K562 (cell line): ENCODE results near the gene CD164L2. TPM values are rescaled to one million over a fixed set of nuclear protein-coding genes. Genes with fewer than 3 reads are reported as not detected.
A peak's percentile ranks its signal among the peaks of the same experiment; 100 is the strongest.

Experiments used
- ATF1 ChIP-seq, 2 experiments: fragments of 450-650 bp in 1 of 2; IDR thresholded peaks; 2 replicates each; pipeline ENCODE4 v1.6.1; 2016; ENCODE audit warnings: missing compliant biosample characterization in 1 of 2, missing genetic modification characterization in 1 of 2
- BRCA1 ChIP-seq, 2 experiments: fragments of 450-650 bp in 1 of 2; sonication (generic) in 1 of 2; formaldehyde crosslinking in 1 of 2; IDR thresholded peaks; 2 replicates each; pipeline versions ENCODE4 v1.5.0 to v1.6.1; 2017 to 2020; ENCODE audit warnings: mild to moderate bottlenecking in 1 of 2, missing genetic modification reagents in 1 of 2
- CBFA2T2 ChIP-seq: fragments of 450-650 bp; conservative IDR thresholded peaks from 2 replicates; pipeline ENCODE4 v1.6.1; 2017; ENCODE audit warnings: mild to moderate bottlenecking
- CTCFL ChIP-seq: IDR thresholded peaks from 2 replicates; pipeline ENCODE4 v1.6.1; 2011; ENCODE audit warnings: borderline replicate concordance, low read depth, mild to moderate bottlenecking, moderate library complexity, low read length; ENCODE audit not compliant: insufficient read depth, poor library complexity, severe bottlenecking
- E2F6 ChIP-seq, 2 experiments: IDR thresholded peaks; 2 replicates each; pipeline ENCODE4 v1.6.1; 2011; ENCODE audit warnings: borderline replicate concordance in 1 of 2, control low read depth in 1 of 2, low read depth in 1 of 2, low read length in 1 of 2, mild to moderate bottlenecking in 1 of 2, mixed read lengths in 1 of 2, moderate library complexity in 1 of 2; ENCODE audit not compliant: insufficient read depth in 1 of 2, insufficient read length in 1 of 2, poor library complexity in 1 of 2, severe bottlenecking in 1 of 2; ENCODE audit errors: extremely low read depth in 1 of 2
- FOXJ2 ChIP-seq: fragments of 200-800 bp; sonication (Bioruptor generic); IDR thresholded peaks from 2 replicates; pipeline ENCODE4 v1.6.1; 2016; ENCODE audit warnings: missing genetic modification characterization, missing compliant biosample characterization
- HDGF ChIP-seq: fragments of 450-650 bp; IDR thresholded peaks from 2 replicates; pipeline ENCODE4 v1.6.1; 2016
- HNRNPH1 ChIP-seq: fragments of 200-400 bp; formaldehyde crosslinking; optimal IDR thresholded peaks from 2 replicates; pipeline ENCODE3; 2017; ENCODE audit warnings: low read depth, mild to moderate bottlenecking, low read length, moderate library complexity
- HSF4 ChIP-seq: fragments of 250-450 bp; sonication (Bioruptor Pico); IDR thresholded peaks from 2 replicates; pipeline ENCODE4 v2.1.2; 2022; ENCODE audit warnings: mild to moderate bottlenecking, moderate library complexity, borderline replicate concordance
- ILF3 ChIP-seq: fragments of 450-650 bp; IDR thresholded peaks from 2 replicates; pipeline ENCODE4 v1.6.1; 2018; ENCODE audit warnings: antibody characterized with exemption, mild to moderate bottlenecking, moderate library complexity, borderline replicate concordance
- KDM1A ChIP-seq, 2 experiments: fragments of 450-650 bp; IDR thresholded peaks; 2 replicates each; pipeline ENCODE4 v1.6.1; 2016; ENCODE audit warnings: mild to moderate bottlenecking in 2 of 2
- MECOM ChIP-seq: fragments of 250-450 bp; sonication (Bioruptor Pico); IDR thresholded peaks from 2 replicates; pipeline ENCODE4 v1.8.0; 2022; ENCODE audit warnings: inconsistent platforms
- NCOA6 ChIP-seq: fragments of 450-650 bp; IDR thresholded peaks from 2 replicates; pipeline ENCODE4 v1.6.1; 2017; ENCODE audit warnings: mild to moderate bottlenecking
- NR4A1 ChIP-seq, 2 experiments: fragments of 250-450 bp in 1 of 2; fragments of 450-650 bp in 1 of 2; sonication (Bioruptor Pico) in 1 of 2; IDR thresholded peaks; 2 replicates each; pipeline versions ENCODE4 v1.4.0 to v1.6.1; 2016 to 2020; ENCODE audit warnings: mild to moderate bottlenecking in 2 of 2, missing compliant biosample characterization in 1 of 2, missing genetic modification characterization in 1 of 2, moderate library complexity in 1 of 2
- PRPF4 ChIP-seq: fragments of 200-400 bp; formaldehyde crosslinking; IDR thresholded peaks from one replicate; pipeline ENCODE4 v1.6.1; 2017; ENCODE audit warnings: low read length, low read depth, mild to moderate bottlenecking; ENCODE audit not compliant: insufficient read depth, poor library complexity, severe bottlenecking
- RAD21 ChIP-seq, 2 experiments: fragments of 250-450 bp in 1 of 2; fragments of 450-650 bp in 1 of 2; sonication (Bioruptor Pico) in 1 of 2; formaldehyde crosslinking in 1 of 2; IDR thresholded peaks in 1 of 2; conservative IDR thresholded peaks in 1 of 2; 2 replicates each; pipeline versions ENCODE4 v1.4.0 to v1.8.0; 2020 to 2022; ENCODE audit warnings: mild to moderate bottlenecking in 2 of 2, moderate library complexity in 1 of 2
- RAD51 ChIP-seq: fragments of 450-650 bp; IDR thresholded peaks from 2 replicates; pipeline ENCODE4 v1.7.1; 2016; ENCODE audit warnings: low read depth, mild to moderate bottlenecking, borderline replicate concordance
- RBM34 ChIP-seq: fragments of 200-400 bp; formaldehyde crosslinking; IDR thresholded peaks from 2 replicates; pipeline ENCODE4 v1.6.1; 2018; ENCODE audit warnings: low read length, borderline replicate concordance; ENCODE audit not compliant: insufficient read depth
- SLC30A9 ChIP-seq: fragments of 250-450 bp; sonication (Bioruptor Pico); IDR thresholded peaks from 2 replicates; pipeline ENCODE4 v1.8.0; 2022; ENCODE audit warnings: mild to moderate bottlenecking, moderate library complexity
- TEAD1 ChIP-seq, 2 experiments: fragments of 450-650 bp in 1 of 2; sonication (generic) in 1 of 2; formaldehyde crosslinking; IDR thresholded peaks; 2 replicates each; pipeline versions ENCODE4 v1.4.0 to v1.8.0; 2020 to 2022; ENCODE audit warnings: mild to moderate bottlenecking in 2 of 2, missing genetic modification reagents in 1 of 2
- ZBED1 ChIP-seq: IDR thresholded peaks from 2 replicates; pipeline ENCODE4 v1.6.1; 2014
- ZNF384 ChIP-seq: IDR thresholded peaks from 2 replicates; pipeline ENCODE4 v1.6.1; 2012; ENCODE audit warnings: low read depth, low read length, improper control_type of control experiment
- polyA plus RNA-seq, 8 experiments: library from polyadenylated mRNA; depleted of rRNA in 4 of 8; stranded (reverse) in 5 of 8; unstranded in 3 of 8; fragments of >200 nt; fragmentation: Nextera tagmentation in 2 of 8; fragmentation: Illumina TruSeq in 1 of 8; extraction: Ambion mirVana in 2 of 8; extraction: Trizol in 1 of 8; gene quantifications; 2 replicates each; pipeline versions ENCODE4 v1.2.1 to v1.2.3, GENCODE V29; 2011 to 2014; ENCODE audit warnings: inconsistent platforms in 1 of 8, missing spikeins in 1 of 8
- total RNA-seq, 7 experiments: library from RNA; depleted of rRNA in 6 of 7; stranded (reverse); fragments of >200 nt in 6 of 7; fragmentation: Illumina TruSeq in 2 of 7; extraction: Trizol in 2 of 7; gene quantifications; 2 replicates each; pipeline versions ENCODE4 v1.2.1 to v1.2.3, GENCODE V29; 2011 to 2021; ENCODE audit warnings: low replicate concordance in 1 of 7

Gene CD164L2
- total and polyA plus RNA-seq, 9 of the 15 experiments (the other 6 are each of a cell fraction or from before 2014, with no cell fraction given): 0.08 to 0.92 (median 0.38) TPM; not detected in 1

GRCh38 chr1:27332536-27333281 is 50.4 kb downstream of the CD164L2 start (continued):
- TF ChIP-seq ILF3 (no peak), RAD51 (no peak), ATF1 (CRISPR knock-in tag; IDR thresholded peaks at IDR 0.05) (no peak), ATF1 (tag; IDR thresholded peaks at IDR 0.05) (no peak), SLC30A9 (no peak), MECOM (no peak), RBM34 (no peak), PRPF4 (no peak), FOXJ2 (tag) (no peak), KDM1A (IDR thresholded peaks at IDR 0.05) (no peak), E2F6 (IDR thresholded peaks at IDR 0.05; ENCODE audit: borderline replicate concordance in 1 of 2, extremely low read depth in 1 of 2, insufficient read depth in 1 of 2, insufficient read length in 1 of 2, low read depth in 1 of 2, low read length in 1 of 2, poor library complexity in 1 of 2, severe bottlenecking in 1 of 2) (no peak), HDGF (peak; percentile 83; the same call in 1 of the 2 replicates), ZNF384 (no peak), HSF4 (CRISPR knock-in tag) (no peak), BRCA1 (IDR thresholded peaks at IDR 0.05) (no peak), BRCA1 (CRISPR knock-in tag; IDR thresholded peaks at IDR 0.05) (0 out of 2 replicates have a peak, but pooled peaks have one; percentile 44), RAD21 (CRISPR knock-in tag; conservative IDR thresholded peaks at IDR 0.05 in 1 of 2, IDR thresholded peaks at IDR 0.05 in 1 of 2) (peak; percentile 26 to 75; a peak in 3 of 4 replicates), CTCFL (peak; percentile 94), NR4A1 (CRISPR knock-in tag; IDR thresholded peaks at IDR 0.05) (no peak), NR4A1 (tag; IDR thresholded peaks at IDR 0.05) (no peak), CBFA2T2 (no peak), ZBED1 (0 out of 2 replicates have a peak, but pooled peaks have one; percentile 16), HNRNPH1 (no peak), TEAD1 (CRISPR knock-in tag; IDR thresholded peaks at IDR 0.05) (peak in 1 of 2 experiments; percentile 65; a peak in 1 of 4 replicates), NCOA6 (no peak)
